ENCODE measurements around the gene CCDC57. TPM values are rescaled to one million over a fixed set of nuclear protein-coding genes. Genes with fewer than 3 reads are reported as not detected.

CCDC57 gene
- total RNA-seq, 1 donor from 2014 or later, result 15.0 TPM

GRCh38 chr17:82121660-82122629 is 90.7 kb downstream of the CCDC57 start:
- Histone ChIP-seq H3K4me3 (no peak overlapping the region), H3F3A (ENCODE audit: low read depth) (peaks cover 19% of the 10 kb centered on the region), H3K79me2 (ENCODE audit: low read depth) (no peaks in the 10 kb centered on the region), H3K4me1 (peaks cover 25% of the 10 kb centered on the region), H3K9ac (no peak overlapping the region), H3K27ac (no peak overlapping the region), H3K4me2 (no peak overlapping the region), H3K27me3 (no peaks in the 10 kb centered on the region), H4K20me1 (ENCODE audit: low read depth) (no peaks in the 10 kb centered on the region), H3K36me3 (no peaks in the 10 kb centered on the region), H2AFZ (replicated peaks) (no peak overlapping the region), H3K9me3 (ENCODE audit: low read depth) (no peaks in the 10 kb centered on the region)
- H3K4me3 Mint-ChIP-seq, result no peak overlapping the region
- H3K27me3 Mint-ChIP-seq (ENCODE audit: insufficient read depth, low read depth), result no peaks in the 10 kb centered on the region
- H3K9me3 Mint-ChIP-seq, result no peaks in the 10 kb centered on the region
- no peak overlapping the region for H3K27ac Mint-ChIP-seq
- peaks cover 29% of the 10 kb centered on the region for H3K4me1 Mint-ChIP-seq
- TF ChIP-seq CTCF (IDR thresholded peaks at IDR 0.05) (no peak), EZH2 (IDR thresholded peaks at IDR 0.05) (no peak), EZH2phosphoT487 (IDR thresholded peaks at IDR 0.05) (no peak)
- peaks cover 21% of the 10 kb centered on the region for H3K36me3 Mint-ChIP-seq
- DNase-seq (ENCODE audit: low spot score), result no peak

GRCh38 chr17:82121246-82121645 is 91.4 kb downstream of the CCDC57 start:
- Histone ChIP-seq H3K27me3 (no peaks in the 10 kb centered on the region), H3K36me3 (no peaks in the 10 kb centered on the region), H3K79me2 (ENCODE audit: low read depth) (no peaks in the 10 kb centered on the region), H3K27ac (no peak overlapping the region), H3K4me2 (no peak overlapping the region), H3K9me3 (ENCODE audit: low read depth) (no peaks in the 10 kb centered on the region), H3K9ac (no peak overlapping the region), H2AFZ (replicated peaks) (no peak overlapping the region), H3K4me1 (peaks cover 27% of the 10 kb centered on the region), H3F3A (ENCODE audit: low read depth) (peaks cover 19% of the 10 kb centered on the region), H4K20me1 (ENCODE audit: low read depth) (no peaks in the 10 kb centered on the region), H3K4me3 (no peak overlapping the region)
- Mint-ChIP-seq H3K27me3 (ENCODE audit: insufficient read depth, low read depth) (no peaks in the 10 kb centered on the region), H3K4me1 (peaks cover 32% of the 10 kb centered on the region), H3K27ac (no peak overlapping the region), H3K9me3 (no peaks in the 10 kb centered on the region), H3K4me3 (no peak overlapping the region), H3K36me3 (peaks cover 20% of the 10 kb centered on the region)
- DNase-seq (ENCODE audit: low spot score), result no peak
- no peak for TF ChIP-seq EZH2phosphoT487 (IDR thresholded peaks at IDR 0.05)
- TF ChIP-seq CTCF (IDR thresholded peaks at IDR 0.05), result no peak
- no peak for TF ChIP-seq EZH2 (IDR thresholded peaks at IDR 0.05)

- Mint-ChIP-seq H3K4me3 (no peak overlapping the region), H3K4me1 (peaks cover 32% of the 10 kb centered on the region), H3K36me3 (peaks cover 14% of the 10 kb centered on the region), H3K27ac (no peak overlapping the region), H3K9me3 (no peaks in the 10 kb centered on the region), H3K27me3 (ENCODE audit: insufficient read depth, low read depth) (peaks cover 2% of the 10 kb centered on the region)
- Histone ChIP-seq H3K27me3 (no peaks in the 10 kb centered on the region), H3K36me3 (no peaks in the 10 kb centered on the region), H3F3A (ENCODE audit: low read depth) (peaks cover 19% of the 10 kb centered on the region), H3K27ac (peak overlapping the region; percentile 53), H3K4me2 (no peak overlapping the region), H4K20me1 (ENCODE audit: low read depth) (no peaks in the 10 kb centered on the region), H2AFZ (replicated peaks) (no peak overlapping the region), H3K79me2 (ENCODE audit: low read depth) (no peaks in the 10 kb centered on the region), H3K4me1 (peaks cover 30% of the 10 kb centered on the region), H3K9ac (no peak overlapping the region), H3K9me3 (ENCODE audit: low read depth) (no peaks in the 10 kb centered on the region), H3K4me3 (no peak overlapping the region)
- no peak for DNase-seq (ENCODE audit: low spot score)
- TF ChIP-seq EZH2phosphoT487 (IDR thresholded peaks at IDR 0.05) (no peak), EZH2 (IDR thresholded peaks at IDR 0.05) (no peak), CTCF (IDR thresholded peaks at IDR 0.05) (no peak)
These were observed 92.5 kb downstream of the CCDC57 start for GRCh38 chr17:82120148-82120547.
